ENCODE data around the gene FAM50B. TPM values are rescaled to one million over a fixed set of nuclear protein-coding genes. Genes with fewer than 3 reads are reported as not detected.
A peak's percentile ranks its signal among the peaks of the same experiment; 100 is the strongest.

FAM50B gene
- total and polyA plus RNA-seq, 2 of the 13 experiments (the other 11 are each of a cell fraction or from before 2014, with no cell fraction given), result 0.05 TPM; not detected in 1

DNA sequence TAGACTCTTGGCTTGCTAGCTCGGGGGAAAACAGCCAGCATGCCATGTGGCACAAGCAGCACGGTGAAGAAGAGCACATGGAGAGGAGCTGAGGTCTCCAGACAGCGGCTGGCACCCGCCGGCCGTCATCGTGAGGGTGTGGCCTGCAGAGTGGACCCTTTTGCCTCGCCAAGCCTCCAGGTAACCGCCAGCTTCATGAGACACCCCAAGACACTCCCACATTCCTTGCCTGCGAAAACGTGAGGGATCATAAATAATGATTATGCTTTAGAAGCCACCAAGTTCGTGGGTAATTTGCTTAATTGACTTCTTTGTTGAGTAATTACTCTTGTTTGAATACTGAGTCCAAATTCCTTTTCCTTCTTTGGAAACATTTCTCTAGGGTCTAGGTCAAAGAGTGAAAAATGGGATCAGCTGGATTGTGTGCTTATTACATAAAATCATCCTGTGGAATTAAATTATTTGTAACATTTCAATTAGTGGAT, 23.2 kb downstream of the FAM50B start (continued):
- TF ChIP-seq, protein P1, sequence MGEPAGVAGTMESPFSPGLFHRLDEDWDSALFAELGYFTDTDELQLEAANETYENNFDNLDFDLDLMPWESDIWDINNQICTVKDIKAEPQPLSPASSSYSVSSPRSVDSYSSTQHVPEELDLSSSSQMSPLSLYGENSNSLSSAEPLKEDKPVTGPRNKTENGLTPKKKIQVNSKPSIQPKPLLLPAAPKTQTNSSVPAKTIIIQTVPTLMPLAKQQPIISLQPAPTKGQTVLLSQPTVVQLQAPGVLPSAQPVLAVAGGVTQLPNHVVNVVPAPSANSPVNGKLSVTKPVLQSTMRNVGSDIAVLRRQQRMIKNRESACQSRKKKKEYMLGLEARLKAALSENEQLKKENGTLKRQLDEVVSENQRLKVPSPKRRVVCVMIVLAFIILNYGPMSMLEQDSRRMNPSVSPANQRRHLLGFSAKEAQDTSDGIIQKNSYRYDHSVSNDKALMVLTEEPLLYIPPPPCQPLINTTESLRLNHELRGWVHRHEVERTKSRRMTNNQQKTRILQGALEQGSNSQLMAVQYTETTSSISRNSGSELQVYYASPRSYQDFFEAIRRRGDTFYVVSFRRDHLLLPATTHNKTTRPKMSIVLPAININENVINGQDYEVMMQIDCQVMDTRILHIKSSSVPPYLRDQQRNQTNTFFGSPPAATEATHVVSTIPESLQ (CRISPR knock-in tag; conservative IDR thresholded peaks at IDR 0.05), result no peak
- no peak for TF ChIP-seq ZKSCAN5 (CRISPR knock-in tag; IDR thresholded peaks at IDR 0.05)
- TF ChIP-seq SKI (IDR thresholded peaks at IDR 0.05; ENCODE audit: partially characterized antibody), result peak; percentile 17
- TF ChIP-seq HNF4G (IDR thresholded peaks at IDR 0.05; ENCODE audit: borderline replicate concordance, low read depth, low read length), result peak; percentile 54; the same call in 1 of the 2 replicates
- TF ChIP-seq HNF4G (CRISPR knock-in tag; IDR thresholded peaks at IDR 0.05; ENCODE audit: borderline replicate concordance, low read depth), result no peak
- TF ChIP-seq, protein P2, sequence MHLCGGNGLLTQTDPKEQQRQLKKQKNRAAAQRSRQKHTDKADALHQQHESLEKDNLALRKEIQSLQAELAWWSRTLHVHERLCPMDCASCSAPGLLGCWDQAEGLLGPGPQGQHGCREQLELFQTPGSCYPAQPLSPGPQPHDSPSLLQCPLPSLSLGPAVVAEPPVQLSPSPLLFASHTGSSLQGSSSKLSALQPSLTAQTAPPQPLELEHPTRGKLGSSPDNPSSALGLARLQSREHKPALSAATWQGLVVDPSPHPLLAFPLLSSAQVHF (CRISPR knock-in tag; IDR thresholded peaks at IDR 0.05), result no peak
- TF ChIP-seq SALL1 (CRISPR knock-in tag; IDR thresholded peaks at IDR 0.05), result peak; percentile 40
- no peak for TF ChIP-seq ZNF432 (CRISPR knock-in tag; IDR thresholded peaks at IDR 0.05; ENCODE audit: borderline replicate concordance)
- TF ChIP-seq WIZ (CRISPR knock-in tag; IDR thresholded peaks at IDR 0.05), result 0 out of 2 replicates have a peak, but pooled peaks have one; percentile 60
- no peak for TF ChIP-seq ZNF30 (CRISPR knock-in tag; IDR thresholded peaks at IDR 0.05)
- TF ChIP-seq ADNP (CRISPR knock-in tag; IDR thresholded peaks at IDR 0.05), result no peak
- no peak for TF ChIP-seq ZNF614 (CRISPR knock-in tag; IDR thresholded peaks at IDR 0.05; ENCODE audit: borderline replicate concordance)
- TF ChIP-seq, protein P3, sequence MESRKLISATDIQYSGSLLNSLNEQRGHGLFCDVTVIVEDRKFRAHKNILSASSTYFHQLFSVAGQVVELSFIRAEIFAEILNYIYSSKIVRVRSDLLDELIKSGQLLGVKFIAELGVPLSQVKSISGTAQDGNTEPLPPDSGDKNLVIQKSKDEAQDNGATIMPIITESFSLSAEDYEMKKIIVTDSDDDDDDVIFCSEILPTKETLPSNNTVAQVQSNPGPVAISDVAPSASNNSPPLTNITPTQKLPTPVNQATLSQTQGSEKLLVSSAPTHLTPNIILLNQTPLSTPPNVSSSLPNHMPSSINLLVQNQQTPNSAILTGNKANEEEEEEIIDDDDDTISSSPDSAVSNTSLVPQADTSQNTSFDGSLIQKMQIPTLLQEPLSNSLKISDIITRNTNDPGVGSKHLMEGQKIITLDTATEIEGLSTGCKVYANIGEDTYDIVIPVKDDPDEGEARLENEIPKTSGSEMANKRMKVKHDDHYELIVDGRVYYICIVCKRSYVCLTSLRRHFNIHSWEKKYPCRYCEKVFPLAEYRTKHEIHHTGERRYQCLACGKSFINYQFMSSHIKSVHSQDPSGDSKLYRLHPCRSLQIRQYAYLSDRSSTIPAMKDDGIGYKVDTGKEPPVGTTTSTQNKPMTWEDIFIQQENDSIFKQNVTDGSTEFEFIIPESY (CRISPR knock-in tag; IDR thresholded peaks at IDR 0.05), result peak; percentile 95
- TF ChIP-seq LCORL (IDR thresholded peaks at IDR 0.05), result no peak
- TF ChIP-seq LCORL (CRISPR knock-in tag; IDR thresholded peaks at IDR 0.05), result 0 out of 2 replicates have a peak, but pooled peaks have one; percentile 10
- TF ChIP-seq, protein P4, sequence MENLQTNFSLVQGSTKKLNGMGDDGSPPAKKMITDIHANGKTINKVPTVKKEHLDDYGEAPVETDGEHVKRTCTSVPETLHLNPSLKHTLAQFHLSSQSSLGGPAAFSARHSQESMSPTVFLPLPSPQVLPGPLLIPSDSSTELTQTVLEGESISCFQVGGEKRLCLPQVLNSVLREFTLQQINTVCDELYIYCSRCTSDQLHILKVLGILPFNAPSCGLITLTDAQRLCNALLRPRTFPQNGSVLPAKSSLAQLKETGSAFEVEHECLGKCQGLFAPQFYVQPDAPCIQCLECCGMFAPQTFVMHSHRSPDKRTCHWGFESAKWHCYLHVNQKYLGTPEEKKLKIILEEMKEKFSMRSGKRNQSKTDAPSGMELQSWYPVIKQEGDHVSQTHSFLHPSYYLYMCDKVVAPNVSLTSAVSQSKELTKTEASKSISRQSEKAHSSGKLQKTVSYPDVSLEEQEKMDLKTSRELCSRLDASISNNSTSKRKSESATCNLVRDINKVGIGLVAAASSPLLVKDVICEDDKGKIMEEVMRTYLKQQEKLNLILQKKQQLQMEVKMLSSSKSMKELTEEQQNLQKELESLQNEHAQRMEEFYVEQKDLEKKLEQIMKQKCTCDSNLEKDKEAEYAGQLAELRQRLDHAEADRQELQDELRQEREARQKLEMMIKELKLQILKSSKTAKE (CRISPR knock-in tag; IDR thresholded peaks at IDR 0.05; ENCODE audit: borderline replicate concordance), result 0 out of 2 replicates have a peak, but pooled peaks have one; percentile 30
- TF ChIP-seq ZNF20 (CRISPR knock-in tag; IDR thresholded peaks at IDR 0.05), result no peak
- TF ChIP-seq, protein P5, sequence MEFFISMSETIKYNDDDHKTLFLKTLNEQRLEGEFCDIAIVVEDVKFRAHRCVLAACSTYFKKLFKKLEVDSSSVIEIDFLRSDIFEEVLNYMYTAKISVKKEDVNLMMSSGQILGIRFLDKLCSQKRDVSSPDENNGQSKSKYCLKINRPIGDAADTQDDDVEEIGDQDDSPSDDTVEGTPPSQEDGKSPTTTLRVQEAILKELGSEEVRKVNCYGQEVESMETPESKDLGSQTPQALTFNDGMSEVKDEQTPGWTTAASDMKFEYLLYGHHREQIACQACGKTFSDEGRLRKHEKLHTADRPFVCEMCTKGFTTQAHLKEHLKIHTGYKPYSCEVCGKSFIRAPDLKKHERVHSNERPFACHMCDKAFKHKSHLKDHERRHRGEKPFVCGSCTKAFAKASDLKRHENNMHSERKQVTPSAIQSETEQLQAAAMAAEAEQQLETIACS (CRISPR knock-in tag; IDR thresholded peaks at IDR 0.05), result no peak

Measured in HepG2 (cell line).